NCI-H460 (cell line): Measurements from ENCODE around the gene KCNT2. TPM values are rescaled to one million over a fixed set of nuclear protein-coding genes. Genes with fewer than 3 reads are reported as not detected.

Experiments
- DNase-seq: peaks from one replicate; pipeline ENCODE4 v3.0.0-alpha.2; 2016; ENCODE audit warnings: low read depth; ENCODE audit errors: extremely low read depth
- total RNA-seq: library from RNA; depleted of rRNA; stranded (reverse); fragments of >200 nt; shearing (Covaris generic); gene quantifications from 2 replicates; pipeline ENCODE4 v1.2.3, GENCODE V29; 2014

The KCNT2 gene
- total RNA-seq, 1 experiment from 2014 or later: 4.1 TPM

- no peak for DNase-seq
Measured at GRCh38 chr1:196593955-196594354, 14.3 kb downstream of the KCNT2 start.

- DNase-seq: no peak
Measured at GRCh38 chr1:196590959-196591358, 17.3 kb downstream of the KCNT2 start.

GRCh38 chr1:196590012-196590708 is 18.1 kb downstream of the KCNT2 start:
- no peak for DNase-seq

- no peak for DNase-seq
Measured at GRCh38 chr1:196584696-196585095, 23.5 kb downstream of the KCNT2 start.

- DNase-seq: no peak
Measured at GRCh38 chr1:196577386-196577785, 30.9 kb downstream of the KCNT2 start.

GRCh38 chr1:196573226-196573625 is 35.0 kb downstream of the KCNT2 start:
- DNase-seq: no peak

GRCh38 chr1:196567238-196567637 is 41.0 kb downstream of the KCNT2 start:
- no peak for DNase-seq

GRCh38 chr1:196563768-196564167 is 44.5 kb downstream of the KCNT2 start:
- DNase-seq: no peak

- DNase-seq: no peak
Measured at GRCh38 chr1:196559314-196559713, 48.9 kb downstream of the KCNT2 start.

GRCh38 chr1:196558411-196558810 is 49.8 kb downstream of the KCNT2 start:
- peak; percentile 59 for DNase-seq

GRCh38 chr1:196557797-196558196 is 50.4 kb downstream of the KCNT2 start:
- no peak for DNase-seq

GRCh38 chr1:196550731-196551130 is 57.5 kb downstream of the KCNT2 start:
- no peak for DNase-seq

- no peak for DNase-seq
Measured at GRCh38 chr1:196546272-196547111, 61.7 kb downstream of the KCNT2 start.

GRCh38 chr1:196545222-196545621 is 63.0 kb downstream of the KCNT2 start:
- no peak for DNase-seq

GRCh38 chr1:196544617-196545016 is 63.6 kb downstream of the KCNT2 start:
- DNase-seq: no peak

GRCh38 chr1:196543833-196544232 is 64.4 kb downstream of the KCNT2 start:
- DNase-seq: no peak

- no peak for DNase-seq
Measured at GRCh38 chr1:196538473-196538872, 69.8 kb downstream of the KCNT2 start.

- no peak for DNase-seq
Measured at GRCh38 chr1:196535727-196536126, 72.5 kb downstream of the KCNT2 start.

GRCh38 chr1:196531737-196532524 is 76.3 kb downstream of the KCNT2 start:
- no peak for DNase-seq

- DNase-seq: no peak
Measured at GRCh38 chr1:196527919-196528318, 80.3 kb downstream of the KCNT2 start.
